ENCODE data around the gene KRTAP5-4.
A peak's percentile ranks its signal among the peaks of the same experiment; 100 is the strongest.

KRTAP5-4 gene

GRCh38 chr11:1572197-1573076, 49.5 kb downstream of the KRTAP5-4 start, which contains the start of gene DUSP8:
Gene DUSP8 (minus strand): TSS chr11:1572271. CDS start chr11:1565826, 6,445 bp downstream.
- peak; percentile 45; the same call in 1 of the 2 replicates for TF ChIP-seq POLR2A (IDR thresholded peaks at IDR 0.05; ENCODE audit: low read depth, low read length)
- peak; percentile 97 for DNase-seq (ENCODE audit: insufficient read length, low spot score)
- no peak for FAIRE-seq

- FAIRE-seq = no peak
- DNase-seq (ENCODE audit: insufficient read length, low spot score) = no peak
These were observed 50.2 kb downstream of the KRTAP5-4 start for GRCh38 chr11:1571760-1572196.

More at GRCh38 chr11:1571760-1572196, 50.2 kb downstream of the KRTAP5-4 start:
- TF ChIP-seq POLR2A (IDR thresholded peaks at IDR 0.05; ENCODE audit: low read depth, low read length) = no peak
